Measurements from ENCODE around the gene CARS1. TPM values are rescaled to one million over a fixed set of nuclear protein-coding genes. Genes with fewer than 3 reads are reported as not detected.

The CARS1 gene
- total and polyA plus RNA-seq, 7 donors, result 24.2 to 78.6 (median 52.0) TPM

- Histone ChIP-seq H3K4me1 (no peaks in the 10 kb centered on the region), H3K9me3 (no peaks in the 10 kb centered on the region), H3K36me3 (ENCODE audit: insufficient read depth in 1 of 2, low read depth in 1 of 2) (peaks cover 18 to 100% of the 10 kb centered on the region in 2 donors), H3K27ac (no peak overlapping the region), H3K4me3 (no peak overlapping the region), H3K27me3 (ENCODE audit: insufficient read depth in 3 of 3, low read length in 2 of 3) (no peaks in the 10 kb centered on the region)
- intact Hi-C loops (cut with DNase I), result no loop called here
- no peak for DNase-seq
- WGBS, 3 donors, result 87 to 91% (median 88%) methylated on average over 16 of the region's 16 CpGs
- TF ChIP-seq CTCF (IDR thresholded peaks at IDR 0.05), result no peak
- no peak for ATAC-seq
These were observed 42.9 kb downstream of the CARS1 start for GRCh38 chr11:3014057-3014938.

GRCh38 chr11:3011891-3012885 is 45.0 kb downstream of the CARS1 start:
- Histone ChIP-seq H3K27ac (no peak overlapping the region), H3K27me3 (ENCODE audit: insufficient read depth in 3 of 3, low read length in 2 of 3) (no peaks in the 10 kb centered on the region), H3K9me3 (no peaks in the 10 kb centered on the region), H3K36me3 (ENCODE audit: insufficient read depth in 1 of 2, low read depth in 1 of 2) (peaks cover 16 to 96% of the 10 kb centered on the region in 2 donors), H3K4me3 (no peak overlapping the region), H3K4me1 (no peaks in the 10 kb centered on the region)
- no peak for TF ChIP-seq CTCF (IDR thresholded peaks at IDR 0.05)
- intact Hi-C loops (cut with DNase I), result no loop called here
- ATAC-seq (no peak), DNase-seq (no peak)
- 90 to 92% (median 90%) methylated on average over 28 to 31 of the region's 31 CpGs for WGBS, 3 donors

GRCh38 chr11:3010521-3011275 is 46.5 kb downstream of the CARS1 start:
- intact Hi-C loops (cut with DNase I), result no loop called here
- ATAC-seq, result no peak
- no peak for DNase-seq

More at GRCh38 chr11:3010521-3011275, 46.5 kb downstream of the CARS1 start:
- no peak for TF ChIP-seq CTCF (IDR thresholded peaks at IDR 0.05)
- no peak overlapping the region for H3K4me3 ChIP-seq
- H3K36me3 ChIP-seq (ENCODE audit: insufficient read depth in 1 of 2, low read depth in 1 of 2), result peaks cover 13 to 96% of the 10 kb centered on the region in 2 donors
- H3K4me1 ChIP-seq, result no peaks in the 10 kb centered on the region
- no peaks in the 10 kb centered on the region for H3K27me3 ChIP-seq (ENCODE audit: insufficient read depth in 3 of 3, low read length in 2 of 3)
- H3K9me3 ChIP-seq, result no peaks in the 10 kb centered on the region
- 83 to 88% (median 88%) methylated on average over 12 to 13 of the region's 13 CpGs for WGBS, 3 donors
- H3K27ac ChIP-seq, result no peak overlapping the region
